Measurements from ENCODE around the gene TCAP.

GRCh38 chr17:39679521-39680192 is 14.5 kb downstream of the TCAP start:
- TF ChIP-seq CTCF (IDR thresholded peaks at IDR 0.05) (no peak), POLR2A (IDR thresholded peaks at IDR 0.05) (no peak), EP300 (IDR thresholded peaks at IDR 0.05) (no peak)

All from gastroesophageal sphincter (tissue), 3 donors.